ENCODE data around the gene GARIN5B.

Gene GARIN5B

GRCh38 chr19:55352549-55353145 is 10.4 kb downstream of the GARIN5B start:
- TF ChIP-seq TARDBP (IDR thresholded peaks at IDR 0.05) (no peak), PKNOX1 (IDR thresholded peaks at IDR 0.05) (no peak), FOXK2 (IDR thresholded peaks at IDR 0.05) (no peak), SUZ12 (IDR thresholded peaks at IDR 0.05) (no peak), ARNT (IDR thresholded peaks at IDR 0.05) (no peak), FOXM1 (IDR thresholded peaks at IDR 0.05; ENCODE audit: borderline replicate concordance) (no peak), ELF4 (IDR thresholded peaks at IDR 0.05) (no peak), L3MBTL2 (conservative IDR thresholded peaks at IDR 0.05) (no peak), NFRKB (IDR thresholded peaks at IDR 0.05) (no peak), CTBP1 (IDR thresholded peaks at IDR 0.05; ENCODE audit: borderline replicate concordance) (no peak), LEF1 (IDR thresholded peaks at IDR 0.05; ENCODE audit: borderline replicate concordance) (no peak), ZNF384 (IDR thresholded peaks at IDR 0.05) (no peak), FOXA1 (IDR thresholded peaks at IDR 0.05) (no peak)
- no peak for DNase-seq (ENCODE audit: extremely low spot score)
- ChIA-PET CTCF (no interaction called here), POLR2A (interaction anchor here (0.9 to 2.0 kb wide), 3 partner anchors 12 to 31 kb away, joined by 3 to 5 read pairs (median 5); no protein-coding TSS in a partner anchor)

GRCh38 chr19:55352040-55352439 is 11.0 kb downstream of the GARIN5B start:
- ChIA-PET CTCF (no interaction called here), POLR2A (interaction anchor here (2.0 kb wide), 1 partner anchor 11 kb away, joined by 5 read pairs; no protein-coding TSS in a partner anchor)
- TF ChIP-seq FOXK2 (IDR thresholded peaks at IDR 0.05) = no peak
- no peak for TF ChIP-seq SP1 (IDR thresholded peaks at IDR 0.05)
- no peak for TF ChIP-seq NFRKB (IDR thresholded peaks at IDR 0.05)
- TF ChIP-seq SUZ12 (IDR thresholded peaks at IDR 0.05) = no peak
- TF ChIP-seq FOXA1 (IDR thresholded peaks at IDR 0.05) = no peak
- TF ChIP-seq ZNF384 (IDR thresholded peaks at IDR 0.05) = no peak
- TF ChIP-seq TARDBP (IDR thresholded peaks at IDR 0.05) = no peak
- no peak for TF ChIP-seq PKNOX1 (IDR thresholded peaks at IDR 0.05)
- no peak for TF ChIP-seq HDGF (IDR thresholded peaks at IDR 0.05; ENCODE audit: borderline replicate concordance)
- no peak for TF ChIP-seq ARNT (IDR thresholded peaks at IDR 0.05)
- TF ChIP-seq BHLHE40 (IDR thresholded peaks at IDR 0.05; ENCODE audit: borderline replicate concordance) = no peak
- no peak for TF ChIP-seq FOXM1 (IDR thresholded peaks at IDR 0.05; ENCODE audit: borderline replicate concordance)
- no peak for TF ChIP-seq ELF4 (IDR thresholded peaks at IDR 0.05)
- TF ChIP-seq L3MBTL2 (conservative IDR thresholded peaks at IDR 0.05) = no peak
- no peak for TF ChIP-seq CTBP1 (IDR thresholded peaks at IDR 0.05; ENCODE audit: borderline replicate concordance)
- no peak for TF ChIP-seq LEF1 (IDR thresholded peaks at IDR 0.05; ENCODE audit: borderline replicate concordance)
- no peak for DNase-seq (ENCODE audit: extremely low spot score)

GRCh38 chr19:55350620-55351315 is 12.3 kb downstream of the GARIN5B start:
- TF ChIP-seq NFRKB (IDR thresholded peaks at IDR 0.05) (no peak), PKNOX1 (IDR thresholded peaks at IDR 0.05) (no peak), TARDBP (IDR thresholded peaks at IDR 0.05) (no peak), BHLHE40 (IDR thresholded peaks at IDR 0.05; ENCODE audit: borderline replicate concordance) (no peak), SP1 (IDR thresholded peaks at IDR 0.05) (no peak), SUZ12 (IDR thresholded peaks at IDR 0.05) (no peak), LEF1 (IDR thresholded peaks at IDR 0.05; ENCODE audit: borderline replicate concordance) (no peak), L3MBTL2 (conservative IDR thresholded peaks at IDR 0.05) (no peak), FOXK2 (IDR thresholded peaks at IDR 0.05) (no peak), ZNF384 (IDR thresholded peaks at IDR 0.05) (no peak), FOXM1 (IDR thresholded peaks at IDR 0.05; ENCODE audit: borderline replicate concordance) (no peak), ELF4 (IDR thresholded peaks at IDR 0.05) (no peak), ARNT (IDR thresholded peaks at IDR 0.05) (no peak), CTBP1 (IDR thresholded peaks at IDR 0.05; ENCODE audit: borderline replicate concordance) (no peak), HDGF (IDR thresholded peaks at IDR 0.05; ENCODE audit: borderline replicate concordance) (no peak), FOXA1 (IDR thresholded peaks at IDR 0.05) (no peak)
- CTCF ChIA-PET = no interaction called here
- DNase-seq (ENCODE audit: extremely low spot score) = no peak
- POLR2A ChIA-PET = interaction anchor here (0.6 to 3.7 kb wide), 3 partner anchors 12 to 87 kb away, joined by 3 to 27 read pairs (median 3); partner anchors contain the start of gene KMT5C

GRCh38 chr19:55348317-55349034 is 14.6 kb downstream of the GARIN5B start:
- TF ChIP-seq ZNF384 (IDR thresholded peaks at IDR 0.05) (no peak), L3MBTL2 (conservative IDR thresholded peaks at IDR 0.05) (peak; percentile 35; the same call in 1 of the 2 replicates)
- no peak for DNase-seq (ENCODE audit: extremely low spot score)
- ChIA-PET CTCF (interaction anchor here (0.5 to 1.4 kb wide), 3 partner anchors 23 to 305 kb away, joined by 3 to 4 read pairs (median 3); no protein-coding TSS in a partner anchor), POLR2A (interaction anchor here (1.2 to 3.7 kb wide), 4 partner anchors 10 to 59 kb away, joined by 5 to 27 read pairs (median 6); partner anchors contain the start of genes KMT5C, TMEM238 and UBE2S)

GRCh38 chr19:55347442-55348009 is 15.5 kb downstream of the GARIN5B start:
- ChIA-PET POLR2A (interaction anchor here (0.6 to 3.7 kb wide), 5 partner anchors 9 to 88 kb away, joined by 3 to 27 read pairs (median 6); partner anchors contain the start of genes KMT5C and UBE2S), CTCF (no interaction called here)
- no peak for DNase-seq (ENCODE audit: extremely low spot score)
- no peak for TF ChIP-seq PKNOX1 (IDR thresholded peaks at IDR 0.05)
- TF ChIP-seq FOXM1 (IDR thresholded peaks at IDR 0.05; ENCODE audit: borderline replicate concordance) = no peak
- TF ChIP-seq FOXA1 (IDR thresholded peaks at IDR 0.05) = no peak
- TF ChIP-seq HDGF (IDR thresholded peaks at IDR 0.05; ENCODE audit: borderline replicate concordance) = no peak
- no peak for TF ChIP-seq FOXK2 (IDR thresholded peaks at IDR 0.05)
- TF ChIP-seq ZNF384 (IDR thresholded peaks at IDR 0.05) = no peak
- no peak for TF ChIP-seq LEF1 (IDR thresholded peaks at IDR 0.05; ENCODE audit: borderline replicate concordance)
- no peak for TF ChIP-seq L3MBTL2 (conservative IDR thresholded peaks at IDR 0.05)
- TF ChIP-seq TARDBP (IDR thresholded peaks at IDR 0.05) = no peak
- TF ChIP-seq NFRKB (IDR thresholded peaks at IDR 0.05) = no peak
- no peak for TF ChIP-seq BHLHE40 (IDR thresholded peaks at IDR 0.05; ENCODE audit: borderline replicate concordance)
- no peak for TF ChIP-seq ELF4 (IDR thresholded peaks at IDR 0.05)
- TF ChIP-seq SUZ12 (IDR thresholded peaks at IDR 0.05) = no peak
- no peak for TF ChIP-seq ARNT (IDR thresholded peaks at IDR 0.05)

All from HEK293T (cell line).